GM12892 (cell line): Measurements from ENCODE around the gene SLC5A4. TPM values are rescaled to one million over a fixed set of nuclear protein-coding genes. Genes with fewer than 3 reads are reported as not detected.
"Not testable (repeated sequence)": the region's sequence is repeated elsewhere in the genome, so short reads cannot be mapped to it uniquely, and the experiment has no call there.

ENCODE experiments used
- DNase-seq: peaks from one replicate; pipeline ENCODE4 v3.0.0; 2011; ENCODE audit not compliant: insufficient read length
- FAIRE-seq: peaks from 2 replicates; lab custom pipeline; 2011; peaks lifted over from hg19 to GRCh38; lab: Jason Lieb, UNC
- POLR2A ChIP-seq: IDR thresholded peaks from 2 replicates; pipeline ENCODE4 v1.6.1; 2011; ENCODE audit warnings: low read depth, low read length, control low read depth
- POLR2AphosphoS5 ChIP-seq: IDR thresholded peaks from 2 replicates; pipeline ENCODE4 v1.6.1; 2011; ENCODE audit warnings: low read depth, low read length, control low read depth
- TAF1 ChIP-seq: IDR thresholded peaks from 2 replicates; pipeline ENCODE4 v1.6.1; 2011; ENCODE audit warnings: low read depth, mild to moderate bottlenecking, control low read depth, low read length, borderline replicate concordance
- polyA plus RNA-seq: library from polyadenylated mRNA; unstranded; fragments of >200 nt; gene quantifications from one replicate; pipeline ENCODE4 v1.2.1, GENCODE V29; 2012; ENCODE audit warnings: missing spikeins, inconsistent platforms; ENCODE audit not compliant: missing spikeins

SLC5A4 gene
- polyA plus RNA-seq, result not detected

- FAIRE-seq, result no peak
- no peak for TF ChIP-seq POLR2AphosphoS5
- TF ChIP-seq POLR2A, result no peak
Observed at GRCh38 chr22:32255217-32255616, at the start of gene SLC5A4. Gene SLC5A4 (minus strand): TSS chr22:32255347. CDS start chr22:32255329, 18 bp downstream.

DNA sequence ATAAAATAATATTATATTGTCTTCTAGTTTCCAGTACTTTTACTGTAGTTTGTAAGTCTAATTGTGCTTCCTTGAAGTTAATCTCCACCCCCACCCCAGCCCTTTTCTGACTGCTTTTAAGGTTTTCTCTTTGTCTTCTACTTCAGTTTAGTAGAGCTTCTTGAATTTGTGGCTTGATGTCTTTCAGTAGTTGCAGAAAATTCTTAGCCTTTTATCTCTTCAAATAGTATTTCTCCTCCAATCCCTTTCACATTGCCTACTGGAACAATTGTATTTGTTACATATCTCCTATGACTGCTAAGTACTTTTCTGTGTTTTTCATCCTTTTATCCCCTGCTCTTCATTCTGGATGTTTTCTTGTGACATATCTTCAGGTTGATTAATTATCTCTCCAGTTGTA is 38.8 kb upstream of the SLC5A4 start:
- DNase-seq, FAIRE-seq: not testable (repeated sequence)

More at GRCh38 chr22:32255217-32255616, at the start of gene SLC5A4:
- no peak for DNase-seq

DNA sequence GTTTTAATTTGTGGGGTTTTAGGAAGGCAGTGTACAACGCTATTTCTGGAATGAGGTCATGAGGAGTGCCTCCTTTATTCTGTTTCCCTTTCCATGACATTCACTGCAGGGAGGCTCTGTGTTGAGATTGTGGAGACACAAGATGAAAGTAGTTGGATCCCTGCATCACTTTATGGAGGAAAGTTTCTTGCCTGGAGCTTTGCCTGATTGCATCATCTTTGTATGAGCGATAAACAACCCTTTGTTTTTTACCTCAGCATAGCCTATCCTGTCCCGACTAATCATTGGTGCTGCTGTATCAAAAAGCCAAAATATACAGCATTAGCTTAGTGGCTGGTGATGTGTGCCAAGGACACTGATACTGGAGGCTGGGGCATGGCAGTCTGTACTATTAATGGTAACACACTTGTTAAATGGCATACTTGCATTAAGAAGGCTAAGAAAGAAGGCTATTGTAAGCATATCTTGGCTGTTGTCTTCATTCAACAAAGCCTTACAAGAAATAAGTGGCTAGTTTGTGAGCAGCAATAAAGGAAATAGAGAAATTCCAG is 31.2 kb upstream of the SLC5A4 start:
- FAIRE-seq (no peak), DNase-seq (no peak)

GRCh38 chr22:32281072-32281471 is 25.9 kb upstream of the SLC5A4 start:
- TF ChIP-seq TAF1 (no peak), POLR2A (no peak), POLR2AphosphoS5 (no peak)
- DNase-seq (no peak), FAIRE-seq (no peak)

More for the DNA sequence above, 31.2 kb upstream of the SLC5A4 start:
- TF ChIP-seq TAF1, result no peak
- no peak for TF ChIP-seq POLR2A
- no peak for TF ChIP-seq POLR2AphosphoS5

- FAIRE-seq, DNase-seq: not testable (repeated sequence)
Observed at GRCh38 chr22:32275353-32275752, 20.2 kb upstream of the SLC5A4 start.

GRCh38 chr22:32271389-32271788 is 16.2 kb upstream of the SLC5A4 start:
- TF ChIP-seq TAF1 (no peak), POLR2A (no peak), POLR2AphosphoS5 (no peak)
- DNase-seq (no peak), FAIRE-seq (no peak)

DNA sequence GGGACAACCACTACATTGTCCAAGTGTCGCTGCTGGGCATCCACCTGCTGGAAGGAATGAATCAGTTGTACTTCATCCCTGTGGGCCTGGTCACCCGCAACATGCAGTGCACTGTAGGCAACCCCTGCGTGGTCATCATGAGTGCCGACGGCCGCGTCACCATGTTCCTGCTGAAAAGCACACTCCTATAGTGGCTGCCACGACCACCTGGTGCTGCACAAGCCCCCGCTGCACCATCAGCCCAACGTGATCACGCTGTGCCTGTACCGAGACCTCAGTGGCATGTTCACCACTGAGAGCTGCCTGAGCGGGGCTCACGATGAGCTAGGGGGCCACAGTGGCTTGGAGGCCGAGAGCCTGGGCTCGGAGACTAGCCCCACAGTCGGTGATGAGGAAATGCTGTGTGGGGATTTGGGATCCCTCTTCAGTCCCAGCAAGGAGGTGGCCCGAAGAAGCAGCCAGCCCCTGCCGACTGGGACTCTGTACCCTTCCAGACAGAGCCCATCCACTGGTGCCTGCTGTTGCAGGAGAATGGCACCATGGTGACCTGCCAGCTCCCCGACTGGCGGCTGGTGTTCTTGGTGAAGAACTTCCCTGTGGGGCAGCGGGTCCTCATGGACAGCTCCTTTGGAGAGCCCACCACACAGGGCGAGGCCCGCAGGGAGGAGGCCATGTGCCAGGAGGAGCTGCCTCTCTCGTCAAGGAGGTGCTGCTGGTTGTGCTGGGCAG is 15.7 kb upstream of the SLC5A4 start:
- TF ChIP-seq TAF1 (no peak), POLR2AphosphoS5 (no peak), POLR2A (no peak)
- DNase-seq (no peak), FAIRE-seq (no peak)

DNA sequence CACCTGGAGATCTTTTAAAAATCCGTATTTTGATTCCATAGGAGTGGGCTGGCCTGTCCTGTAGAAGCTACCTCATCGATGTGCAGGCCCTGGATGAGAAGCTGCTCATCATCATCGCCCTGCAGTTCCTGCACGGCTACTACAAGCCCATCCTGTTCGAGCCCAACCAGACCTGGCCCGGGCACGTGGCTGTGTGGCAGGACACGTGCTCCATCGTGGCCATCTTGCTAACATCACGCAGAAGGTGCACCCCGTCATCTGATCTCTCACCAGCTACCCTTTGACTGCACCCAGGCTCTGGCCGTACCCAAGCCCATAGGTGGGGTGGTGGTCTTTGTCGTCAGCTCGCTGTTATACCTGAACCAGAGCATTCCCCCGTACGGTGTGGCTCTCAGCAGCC is 14.2 kb upstream of the SLC5A4 start:
- no peak for TF ChIP-seq TAF1
- TF ChIP-seq POLR2A, result no peak
- TF ChIP-seq POLR2AphosphoS5, result no peak
- no peak for DNase-seq
- no peak for FAIRE-seq

DNA sequence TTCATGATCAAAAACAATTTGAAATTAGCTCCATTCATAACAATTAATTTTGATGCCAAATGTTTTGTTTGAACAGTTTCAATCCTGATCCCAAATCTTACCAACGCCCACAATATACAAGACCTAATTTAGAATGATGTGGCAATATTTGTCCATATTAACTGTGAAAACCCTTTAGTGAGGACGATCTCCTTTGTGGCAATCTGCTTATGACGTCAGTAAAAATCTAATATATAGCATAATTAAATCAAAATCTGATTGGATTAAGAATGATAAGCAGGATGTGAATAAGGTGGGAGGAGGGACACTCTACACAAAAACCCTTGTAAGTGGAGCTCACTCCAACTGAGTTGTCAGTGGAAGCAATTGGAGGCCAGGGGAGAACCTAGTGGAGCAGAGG is 11.9 kb upstream of the SLC5A4 start:
- no peak for DNase-seq
- TF ChIP-seq POLR2AphosphoS5 (no peak), TAF1 (no peak), POLR2A (no peak)
- no peak for FAIRE-seq

GRCh38 chr22:32265882-32266767 is 11.0 kb upstream of the SLC5A4 start:
- FAIRE-seq, result peak; percentile 27

DNA sequence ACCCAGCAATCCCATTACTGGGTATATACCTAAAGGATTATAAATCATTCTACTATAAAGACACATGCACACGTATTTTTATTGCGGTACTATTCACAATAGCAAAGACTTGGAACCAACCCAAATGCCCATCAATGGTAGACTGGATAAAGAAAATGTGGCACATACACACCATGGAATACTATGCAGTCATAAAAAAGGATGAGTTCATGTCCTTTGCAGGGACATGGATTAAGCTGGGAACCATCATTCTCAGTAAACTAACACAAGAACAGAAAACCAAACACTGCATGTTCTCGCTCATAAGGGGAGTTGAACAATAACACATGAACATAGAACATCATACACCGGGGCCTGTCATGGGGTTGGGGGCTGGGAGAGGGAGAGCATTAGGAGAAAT is 8.5 kb upstream of the SLC5A4 start:
- FAIRE-seq, DNase-seq: not testable (repeated sequence)

More at GRCh38 chr22:32265882-32266767, 11.0 kb upstream of the SLC5A4 start:
- DNase-seq, result peak; percentile 41
- TF ChIP-seq POLR2AphosphoS5 (no peak), POLR2A (no peak), TAF1 (no peak)

DNA sequence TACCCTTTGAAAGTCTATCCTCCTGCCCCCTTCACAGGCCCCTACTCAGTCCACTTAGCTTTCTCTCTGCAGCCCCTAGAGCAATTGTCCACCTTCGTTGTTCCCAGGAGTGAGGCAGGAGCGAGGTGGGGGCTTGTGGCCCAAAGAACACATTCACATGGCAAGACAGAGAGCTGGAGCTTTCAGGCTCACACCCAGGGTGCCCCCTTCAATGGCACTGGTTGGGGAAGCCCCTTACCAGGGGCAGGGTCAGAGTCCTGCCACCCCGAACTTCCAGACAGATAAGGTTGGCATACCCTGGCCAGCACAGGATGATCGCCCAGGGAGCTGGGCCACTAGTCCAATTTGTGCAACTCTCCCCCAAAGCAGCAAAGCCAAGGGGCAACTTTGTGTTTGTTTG is 6.2 kb upstream of the SLC5A4 start:
- FAIRE-seq (no peak), DNase-seq (no peak)
- no peak for TF ChIP-seq TAF1
- no peak for TF ChIP-seq POLR2A
- TF ChIP-seq POLR2AphosphoS5, result no peak
